Stimulated activated CD8-positive, alpha-beta memory T cell treated with anti-CD3 and anti-CD28 coated beads, Interleukin-7, amount 100 ng/mL, for 24 hours (primary cell): ENCODE data around the gene VPREB3.
A peak's percentile ranks its signal among the peaks of the same experiment; 100 is the strongest.

Experiments used
- DNase-seq: peaks from one replicate; pipeline ENCODE4 v3.0.0-alpha.2; 2020; ENCODE audit warnings: low read depth

The VPREB3 gene

DNA sequence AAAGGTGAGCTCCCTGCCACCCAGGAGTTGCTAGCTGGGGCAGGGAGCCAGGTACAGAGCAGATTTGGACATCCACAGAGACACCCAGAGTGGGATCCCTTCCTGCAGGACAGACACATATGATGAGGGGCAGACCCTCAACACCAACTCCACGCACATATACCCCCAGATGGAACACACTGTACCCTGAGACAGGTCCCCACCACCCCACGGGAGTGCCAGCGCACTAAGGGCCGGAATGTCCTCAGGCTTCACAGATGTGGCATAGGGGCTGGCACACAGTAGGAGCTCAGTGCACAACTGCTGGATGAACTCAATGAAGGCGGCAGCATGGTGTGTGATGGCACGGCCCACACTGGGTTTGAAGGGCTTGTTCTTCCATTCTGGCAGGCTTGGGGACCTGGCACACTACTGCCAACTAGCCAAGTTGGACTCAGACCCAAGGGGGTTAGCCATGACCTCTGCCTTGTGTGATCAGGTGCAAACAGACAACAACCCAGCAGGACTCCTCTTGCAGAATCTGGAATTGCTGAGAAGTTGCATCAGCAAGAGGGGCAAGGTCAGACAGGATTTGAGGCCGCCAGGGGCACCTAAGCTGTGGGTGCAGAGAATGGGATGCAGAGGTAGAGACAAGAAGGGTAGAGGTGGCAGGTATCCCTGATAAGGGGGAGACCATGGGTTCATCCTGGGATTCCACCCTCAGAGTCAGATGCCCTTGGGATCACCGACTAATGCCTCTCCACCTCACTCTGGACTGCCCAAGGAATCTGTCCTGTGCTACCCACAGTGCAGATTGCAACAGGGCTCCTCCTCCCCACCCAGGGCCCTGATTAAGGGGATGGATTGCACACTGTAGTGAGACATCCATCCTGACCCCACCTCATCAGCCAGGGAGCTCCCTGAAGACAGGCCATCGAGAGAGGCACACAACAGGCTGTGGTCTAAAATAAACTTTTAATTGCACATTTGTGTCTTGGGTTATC lies 11.0 kb upstream of the VPREB3 start:
- DNase-seq: no peak

DNA sequence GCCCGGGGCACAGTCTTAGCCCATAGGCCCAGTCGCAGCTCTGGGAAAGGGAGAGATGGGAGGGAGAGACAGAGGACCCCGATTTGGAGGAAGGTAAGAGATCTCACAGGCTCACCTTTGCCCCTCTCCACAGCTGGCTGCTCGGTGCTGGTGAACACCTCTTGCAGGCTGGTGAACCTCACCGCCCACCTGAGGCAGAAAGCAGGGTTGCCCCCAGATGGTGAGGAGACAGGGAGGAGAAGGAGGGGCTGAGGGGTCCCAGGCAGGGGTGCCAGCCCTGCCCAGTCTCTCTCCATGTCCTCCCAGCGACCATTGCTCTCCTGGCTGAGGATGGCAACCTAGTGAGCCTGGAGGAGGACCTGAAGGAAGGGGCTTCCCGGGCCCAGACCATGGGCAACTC lies 9.7 kb upstream of the VPREB3 start:
- DNase-seq: no peak

DNA sequence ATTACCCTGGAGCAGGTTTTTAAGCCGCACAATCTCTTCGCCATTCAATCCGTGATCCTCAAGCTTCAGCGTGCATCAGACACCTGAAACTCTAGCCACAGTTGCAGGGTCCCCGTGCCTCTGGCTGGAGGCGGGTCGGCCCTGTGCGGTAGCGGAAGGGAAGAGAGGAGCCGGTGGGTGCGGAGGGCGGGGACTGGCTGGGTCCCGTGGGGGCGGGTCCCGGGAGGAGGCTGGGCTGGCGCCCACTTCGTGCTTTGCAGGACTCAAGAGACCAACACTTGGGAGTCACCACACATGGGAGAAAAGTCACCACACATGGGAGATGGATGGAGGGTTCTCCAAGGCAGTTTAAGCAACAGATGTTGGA lies 9.3 kb upstream of the VPREB3 start:
- peak; percentile 45 for DNase-seq

DNA sequence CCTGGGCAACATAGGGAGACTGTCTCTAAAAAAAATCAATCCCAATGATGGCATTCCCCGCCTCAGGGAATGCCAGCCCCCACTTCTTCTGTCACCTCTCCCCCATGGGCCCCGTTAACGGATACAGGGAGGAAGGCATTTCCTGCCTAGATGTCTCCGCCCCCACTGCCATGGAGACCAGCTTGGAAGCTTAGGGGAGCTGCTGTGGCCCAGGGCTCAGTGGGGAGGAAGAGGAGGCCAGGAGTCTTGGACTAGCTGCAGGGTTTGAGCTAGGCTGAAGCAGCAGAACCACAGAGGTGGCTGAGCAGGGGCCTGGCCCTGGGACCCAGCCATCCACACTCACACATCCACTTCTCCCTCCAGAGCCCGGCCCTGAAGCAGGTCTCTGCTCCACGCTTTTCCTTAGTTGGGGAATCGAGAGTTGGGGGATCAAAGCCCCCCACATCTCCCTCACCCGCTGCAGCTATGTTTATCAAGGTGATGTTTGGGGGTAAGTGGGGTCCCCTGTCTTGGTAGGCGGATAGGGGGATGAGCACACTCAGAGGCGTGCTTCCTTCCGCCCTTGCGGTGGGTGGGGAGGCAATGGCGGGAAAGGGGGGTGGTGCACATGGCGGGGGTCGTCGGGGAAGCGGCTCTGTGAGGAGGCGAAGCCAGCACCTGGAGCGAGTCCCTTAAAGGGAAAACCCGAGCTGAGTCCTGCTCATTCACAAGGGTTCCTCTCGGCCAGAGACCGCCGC lies 8.8 kb upstream of the VPREB3 start, which contains the start of gene C22orf15:
Gene C22orf15, plus strand, starts transcription at position 149 of the 737 bp plus-strand sequence. Its CDS starts 317 bp downstream, at position 466.
- no peak for DNase-seq

DNA sequence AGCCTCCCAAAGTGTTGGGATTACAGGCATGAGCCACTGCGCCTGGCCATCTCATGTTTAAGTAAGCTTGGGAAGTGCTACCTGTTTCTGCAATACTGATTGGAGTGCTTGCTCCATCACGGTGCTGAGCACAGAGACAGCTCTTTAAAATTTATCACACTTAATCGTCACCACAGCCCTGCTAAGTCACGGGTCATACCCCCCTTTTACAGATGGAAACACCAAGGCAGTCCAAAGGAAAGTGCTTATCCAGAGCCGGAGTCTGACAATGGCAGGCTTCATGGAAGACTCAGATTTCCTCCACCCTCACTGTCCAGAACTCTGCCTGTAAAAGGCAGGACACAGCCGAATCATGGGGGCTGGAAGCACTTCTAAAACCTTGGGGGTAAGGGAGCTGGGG lies 5.8 kb upstream of the VPREB3 start:
- DNase-seq: no peak

DNA sequence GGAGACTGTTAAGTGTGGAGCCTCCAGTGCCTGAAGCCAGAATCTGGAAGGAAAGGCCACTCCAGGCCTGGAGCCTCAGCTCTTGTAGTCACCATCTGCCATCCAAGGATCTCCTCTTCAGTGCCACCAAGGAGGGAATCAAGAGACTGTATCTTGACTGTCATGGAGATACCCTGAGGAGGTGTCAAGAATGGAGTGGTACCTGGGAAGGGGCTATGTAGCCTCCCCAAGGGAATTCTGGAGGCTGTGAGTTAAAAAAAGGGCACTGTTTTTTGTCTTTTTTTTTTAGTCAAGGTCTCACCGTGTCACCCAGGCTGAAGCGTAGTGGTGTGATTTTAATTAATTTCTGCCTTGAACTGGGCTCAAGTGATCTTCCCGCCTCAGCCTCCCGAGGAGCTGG lies 5.3 kb upstream of the VPREB3 start:
- no peak for DNase-seq

DNA sequence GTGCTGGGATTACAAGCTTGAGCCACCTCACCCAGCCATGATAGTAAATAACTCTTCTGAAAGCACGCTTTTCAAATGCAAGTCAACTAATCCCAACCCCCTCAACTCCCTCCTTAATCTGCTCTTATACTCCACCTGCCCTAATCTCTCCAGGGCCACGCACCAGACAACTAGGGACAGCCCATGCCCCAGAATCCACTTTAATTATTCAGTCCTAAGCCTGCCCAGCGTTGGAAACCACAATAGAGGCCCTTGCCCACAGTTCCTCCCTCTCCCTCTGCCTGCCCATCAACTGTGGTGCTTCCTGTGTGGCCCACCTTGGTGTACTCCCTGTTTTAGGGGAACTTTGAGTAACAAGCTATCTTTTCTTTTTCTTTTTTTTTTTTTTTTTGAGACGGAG lies 2.7 kb upstream of the VPREB3 start:
- DNase-seq: no peak

DNA sequence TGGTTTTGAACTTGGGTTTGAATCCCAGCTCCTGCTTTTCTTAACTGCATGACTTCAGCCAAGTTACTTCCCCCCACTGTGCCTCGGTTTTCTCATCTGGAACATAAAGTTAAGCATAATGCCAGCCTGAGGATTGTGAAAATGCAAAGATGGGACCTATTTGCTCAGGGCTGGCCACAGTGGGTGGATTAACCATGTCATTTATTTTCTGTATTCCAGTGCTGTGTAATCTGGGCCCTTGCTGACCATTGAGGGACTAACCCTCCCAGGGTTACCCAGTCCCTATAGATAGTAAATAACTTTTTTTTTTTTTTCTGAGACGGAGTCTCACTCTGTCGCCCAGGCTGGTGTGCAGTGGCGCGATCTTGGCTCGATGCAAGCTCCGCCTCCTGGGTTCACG lies 1.5 kb upstream of the VPREB3 start:
- no peak for DNase-seq

DNA sequence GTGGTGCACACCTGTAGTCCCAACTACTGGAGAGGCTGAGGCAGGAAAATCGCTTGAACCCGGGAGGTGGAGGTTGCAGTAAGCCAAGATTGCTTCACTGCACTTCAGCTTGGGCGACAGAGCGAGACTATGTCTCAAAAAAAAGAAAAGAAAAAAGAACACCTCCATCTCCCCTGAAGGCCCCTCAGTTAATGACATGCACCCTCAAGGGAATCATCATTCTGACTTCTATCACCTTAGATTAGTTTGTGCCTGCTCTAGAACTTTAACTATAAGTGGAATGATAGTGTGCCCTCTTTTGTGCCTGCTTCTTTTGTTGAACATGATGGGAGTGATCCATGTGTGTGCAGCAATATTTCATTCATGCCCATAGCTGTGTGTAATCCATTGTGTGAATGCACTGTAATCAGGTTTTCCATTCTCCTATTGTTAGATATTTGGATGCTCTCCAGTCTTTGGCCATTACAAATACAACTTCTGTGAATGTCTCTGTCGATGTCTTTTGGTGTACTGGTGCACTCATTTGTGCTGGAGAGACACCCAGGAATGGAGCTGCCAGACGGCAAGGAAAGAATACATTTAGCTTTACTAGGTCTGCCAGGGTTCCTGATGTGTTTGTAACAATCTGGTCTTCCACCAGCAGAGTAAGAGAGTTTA lies 883 bp upstream of the VPREB3 start:
- no peak for DNase-seq

DNA sequence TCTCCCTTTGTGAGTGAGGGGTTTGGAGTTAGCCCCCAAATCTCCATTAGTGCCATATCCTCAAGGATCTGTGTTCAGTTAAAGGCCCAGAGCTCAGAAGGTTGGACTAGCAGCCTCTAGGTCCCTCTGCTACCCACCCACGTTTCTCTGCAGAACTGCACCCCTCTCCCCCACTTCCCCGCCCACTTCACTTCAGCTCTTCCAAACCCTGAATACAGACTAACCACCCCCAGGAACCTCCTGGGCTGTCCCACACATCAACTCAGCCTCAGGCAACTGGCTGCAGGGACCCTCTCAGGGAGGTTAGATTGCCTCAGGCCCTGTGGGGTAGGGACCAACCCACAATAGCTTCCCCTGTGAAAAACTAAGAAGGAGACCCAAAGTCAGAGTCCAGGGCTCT lies 840 bp downstream of the VPREB3 start:
- no peak for DNase-seq

DNA sequence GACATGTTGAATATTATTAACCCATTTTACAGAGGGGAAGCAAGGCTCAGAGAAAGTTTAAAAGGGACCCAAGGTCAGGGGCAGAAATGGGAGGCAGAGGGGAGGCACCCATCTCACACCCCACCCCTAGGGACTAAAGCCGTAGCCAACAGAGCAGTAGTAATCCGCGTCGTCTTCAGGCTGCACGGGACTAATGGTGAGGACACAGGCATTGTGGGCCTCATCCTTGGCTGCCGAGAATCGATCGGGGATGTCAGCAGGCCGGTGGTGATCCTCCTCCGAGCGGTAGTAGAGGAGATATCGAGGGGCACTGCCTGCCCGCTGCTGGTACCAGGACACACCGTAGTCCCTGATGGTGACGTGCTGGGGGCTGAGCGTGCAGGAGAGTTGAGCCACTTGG lies 1.5 kb downstream of the VPREB3 start:
- DNase-seq: no peak

DNA sequence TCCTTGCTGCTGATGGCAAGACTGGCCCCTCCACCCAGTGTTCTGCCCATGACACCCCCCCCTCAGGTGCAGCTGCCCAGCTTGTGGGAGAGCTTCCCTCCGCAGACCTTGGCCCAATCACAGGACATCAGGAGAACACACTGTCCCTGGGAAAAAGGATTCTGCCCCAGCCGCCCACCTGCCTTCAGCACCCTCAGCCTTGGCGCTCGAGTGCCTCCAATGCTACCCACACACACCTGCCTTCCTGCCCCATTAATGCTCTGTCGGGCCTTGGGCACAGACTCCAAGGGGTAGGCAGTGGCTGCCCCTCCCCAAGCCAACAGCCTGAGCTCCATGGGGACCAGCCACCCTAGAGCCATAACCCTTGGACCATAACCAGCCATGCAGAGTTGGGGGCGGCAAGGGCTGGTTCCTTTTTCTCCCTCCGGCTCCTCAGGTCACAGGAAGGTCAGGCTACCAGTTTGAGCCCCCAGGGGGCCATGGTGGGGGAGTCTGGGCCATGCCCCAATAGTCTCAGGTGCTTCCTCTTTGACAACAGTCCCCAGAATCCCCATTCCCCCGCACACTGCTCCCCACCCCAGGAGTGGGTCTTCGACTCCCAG lies 2.0 kb downstream of the VPREB3 start:
- no peak for DNase-seq

DNA sequence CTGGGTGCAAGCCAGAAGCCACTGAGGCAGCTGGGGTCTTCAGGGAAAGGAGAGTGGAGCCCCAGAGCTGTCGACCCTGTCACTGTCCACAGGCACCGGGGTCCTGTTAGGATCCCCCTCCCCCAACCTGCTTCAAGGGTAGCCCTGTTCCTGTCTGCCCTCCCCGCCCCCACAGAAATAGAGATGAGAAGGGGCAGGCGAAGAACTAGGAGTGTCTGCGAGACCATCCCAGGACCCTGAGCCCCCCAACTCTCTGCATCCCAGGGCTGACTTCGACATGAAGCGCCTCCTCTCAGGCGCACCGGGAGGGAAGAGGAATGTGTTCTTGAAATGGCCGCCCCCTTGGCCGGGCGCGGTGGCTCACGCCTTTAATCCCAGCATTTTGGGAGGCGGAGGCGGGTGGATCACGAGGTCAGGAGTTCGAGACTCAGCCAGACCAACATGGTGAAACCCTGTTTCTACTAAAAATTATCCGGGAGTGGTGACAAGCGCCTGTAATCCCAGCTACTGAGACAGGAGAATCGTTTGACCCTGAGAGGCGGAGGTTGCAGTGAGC lies 2.7 kb downstream of the VPREB3 start:
- DNase-seq: no peak

DNA sequence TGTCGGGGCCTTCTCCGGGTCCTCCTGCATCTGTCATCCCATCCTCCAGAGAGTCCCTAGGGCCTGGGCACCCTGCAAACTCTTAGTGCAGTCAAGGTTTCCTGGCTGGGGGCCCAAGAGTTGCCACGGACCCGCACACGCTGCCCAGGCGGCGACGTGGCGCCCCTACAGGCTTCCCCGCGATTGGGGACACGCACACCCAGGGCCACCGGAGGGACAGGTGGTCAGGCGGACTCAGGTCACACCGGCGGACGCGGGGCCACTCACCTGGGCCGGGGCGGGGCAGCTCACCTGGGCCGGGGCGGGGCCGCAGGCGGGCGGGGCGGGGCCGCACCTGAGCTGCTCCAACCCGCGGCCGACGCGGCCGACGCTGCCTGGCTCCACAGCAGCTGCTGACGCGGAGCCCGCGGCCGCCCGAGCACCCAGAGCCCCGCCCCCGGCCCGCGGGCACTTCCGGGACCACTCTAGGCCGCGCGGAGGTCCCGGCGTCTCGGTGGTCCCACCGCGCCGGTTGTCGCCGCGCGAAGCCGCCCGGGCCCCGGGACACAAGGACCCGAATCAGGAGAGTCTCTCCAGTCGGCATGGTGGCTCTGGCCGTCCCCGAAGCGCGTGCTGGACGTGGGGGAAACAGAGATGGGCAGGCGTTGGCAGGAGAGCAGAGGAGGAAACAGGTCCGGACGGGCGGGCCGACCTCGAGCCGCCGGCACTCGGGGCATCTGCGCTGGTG lies 3.3 kb downstream of the VPREB3 start, which contains the start of gene ZNF70:
Gene ZNF70, minus strand, starts transcription at position 399 of the 727 bp plus-strand sequence. CDS start 5,972 bp downstream, outside the sequence.
- peak; percentile 57 for DNase-seq

DNA sequence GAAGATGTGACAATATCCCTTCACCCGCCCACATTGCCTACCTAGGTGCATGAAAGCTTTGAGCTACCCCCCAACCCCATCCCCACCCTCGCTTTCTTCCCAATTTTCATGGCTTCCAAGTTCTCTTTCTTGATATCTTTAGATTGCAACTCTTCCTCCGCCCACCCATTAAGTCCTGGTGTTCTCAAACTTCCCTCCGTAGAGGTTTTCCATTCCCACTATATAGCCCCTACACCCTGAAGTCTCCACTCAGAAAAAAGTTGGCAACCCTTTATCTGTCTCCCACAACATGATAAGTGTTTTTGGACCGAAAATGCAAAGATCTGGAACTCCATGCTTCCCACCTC lies 3.9 kb downstream of the VPREB3 start:
- no peak for DNase-seq

DNA sequence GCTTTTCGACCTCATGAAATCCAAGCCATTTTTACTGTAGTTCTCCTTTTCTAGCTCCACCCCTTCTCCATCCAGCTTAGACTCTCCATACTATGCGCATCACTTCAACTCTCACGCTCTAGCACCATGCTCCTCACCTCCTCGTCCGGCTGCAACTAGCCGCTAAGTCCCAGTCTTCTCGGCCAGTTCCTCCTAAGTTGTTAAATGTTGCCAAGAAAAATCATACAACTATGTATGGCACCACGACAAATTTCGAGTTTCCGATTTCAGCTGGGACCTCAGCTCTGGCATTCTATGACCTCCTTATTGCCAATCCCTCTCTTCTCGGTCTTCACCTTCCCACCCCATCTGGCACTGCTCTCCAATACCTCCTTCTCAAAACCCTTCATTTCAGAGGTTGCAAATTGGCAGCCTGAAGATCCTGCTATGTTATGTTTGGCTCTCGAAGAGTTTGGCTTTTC lies 4.4 kb downstream of the VPREB3 start:
- DNase-seq: no peak

DNA sequence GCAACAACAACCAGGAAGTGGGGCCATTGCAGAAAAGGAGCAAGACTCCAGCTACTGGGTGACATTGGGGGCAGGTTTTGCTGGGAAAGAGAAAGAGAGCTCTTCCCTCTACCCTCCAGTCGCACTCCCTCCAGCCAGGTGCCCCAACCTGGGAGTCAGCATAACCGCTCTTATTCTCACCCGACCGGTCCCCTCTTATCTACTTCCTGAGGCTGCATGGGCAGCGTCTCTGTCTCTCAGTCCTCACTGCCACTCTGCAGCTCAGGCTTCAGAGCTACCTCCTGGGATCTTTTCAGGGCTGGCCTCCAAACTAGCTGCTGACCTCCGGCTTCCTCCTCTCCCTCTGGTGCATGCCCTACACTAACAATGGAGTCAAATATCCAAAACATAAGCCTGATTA lies 8.4 kb downstream of the VPREB3 start:
- no peak for DNase-seq

DNA sequence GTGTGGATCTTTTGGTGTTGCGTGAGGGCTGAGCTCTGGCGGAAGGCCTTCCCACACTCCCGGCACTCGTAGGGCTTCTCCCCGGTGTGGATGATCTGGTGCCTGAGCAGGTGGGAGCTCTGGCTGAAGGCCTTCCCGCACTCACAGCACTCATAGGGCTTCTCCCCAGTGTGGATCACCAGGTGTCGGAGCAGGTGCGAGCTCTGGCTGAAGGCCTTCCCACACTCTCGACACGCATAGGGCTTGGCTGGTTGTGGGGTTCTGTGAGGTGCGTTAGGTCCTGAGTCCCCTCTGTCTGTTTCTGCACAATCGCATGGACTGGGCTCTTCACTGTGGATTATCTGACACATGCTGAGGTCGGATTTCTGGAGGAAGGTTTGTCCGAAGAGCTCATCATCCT lies 9.7 kb downstream of the VPREB3 start:
- no peak for DNase-seq

DNA sequence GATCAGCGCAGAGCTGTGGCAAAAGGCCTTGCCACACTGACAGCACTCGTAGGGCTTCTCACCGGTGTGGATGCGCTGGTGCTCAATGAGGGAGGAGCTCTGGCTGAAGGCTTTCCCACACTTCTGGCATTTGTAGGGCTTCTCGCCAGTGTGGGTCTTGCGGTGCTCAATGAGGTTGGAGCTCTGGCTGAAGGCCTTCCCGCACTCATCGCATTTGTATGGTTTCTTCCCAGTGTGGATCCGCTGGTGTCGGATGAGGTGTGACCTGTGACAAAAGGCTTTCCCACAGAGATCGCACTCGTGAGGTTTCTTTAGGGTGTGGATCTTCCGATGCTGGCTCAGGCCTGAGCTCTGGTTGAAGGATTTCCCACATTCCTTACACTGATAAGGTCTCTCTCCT lies 10.2 kb downstream of the VPREB3 start:
- DNase-seq: no peak

DNA sequence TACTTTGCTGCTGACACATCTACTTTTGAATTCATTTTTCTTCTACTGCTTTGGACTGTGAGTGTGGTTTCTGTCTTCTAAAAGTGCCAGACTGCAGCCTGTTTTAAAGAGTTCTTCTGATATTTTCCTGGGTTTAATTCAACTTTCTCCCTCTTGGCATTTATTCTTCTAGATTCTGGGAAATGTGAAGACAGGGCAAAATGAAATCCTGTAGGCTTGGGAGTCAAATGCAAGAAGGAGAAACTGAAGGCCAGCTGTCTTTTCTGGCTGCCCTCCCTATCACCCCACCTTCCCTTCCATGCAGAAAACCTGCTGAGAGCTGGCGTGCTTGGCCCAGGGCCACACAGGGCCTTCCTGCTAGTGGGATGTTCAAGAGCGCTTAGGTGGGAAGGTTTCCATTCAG lies 10.9 kb downstream of the VPREB3 start:
- no peak for DNase-seq
